HepG2 (cell line): Measurements from ENCODE around the gene CACNG7. TPM values are rescaled to one million over a fixed set of nuclear protein-coding genes. Genes with fewer than 3 reads are reported as not detected.

Experiments
- ATRX ChIP-seq: sonication (generic); formaldehyde crosslinking; IDR thresholded peaks from 2 replicates; pipeline ENCODE4 v1.4.0; 2020; ENCODE audit warnings: missing genetic modification reagents, borderline replicate concordance
- HMGXB3 ChIP-seq: sonication (generic); formaldehyde crosslinking; IDR thresholded peaks from 2 replicates; pipeline ENCODE4 v1.4.0; 2020; ENCODE audit warnings: missing genetic modification reagents, borderline replicate concordance
- HOXA7 ChIP-seq: sonication (generic); formaldehyde crosslinking; IDR thresholded peaks from 2 replicates; pipeline ENCODE4 v1.8.1; 2022; ENCODE audit warnings: mild to moderate bottlenecking, missing genetic modification reagents, moderate library complexity
- REL ChIP-seq: sonication (generic); formaldehyde crosslinking; conservative IDR thresholded peaks from 2 replicates; pipeline ENCODE4 v1.8.0; 2022; ENCODE audit warnings: mild to moderate bottlenecking, missing genetic modification reagents, moderate library complexity
- SYNCRIP ChIP-seq: fragments of 200-400 bp; formaldehyde crosslinking; IDR thresholded peaks from 2 replicates; pipeline ENCODE4 v1.6.1; 2018; ENCODE audit warnings: mild to moderate bottlenecking, low read depth, low read length; ENCODE audit not compliant: insufficient read depth
- YY1 ChIP-seq: IDR thresholded peaks from 2 replicates; pipeline ENCODE4 v1.6.1; 2011; ENCODE audit warnings: low read length, low read depth, moderate library complexity, mild to moderate bottlenecking; ENCODE audit not compliant: insufficient read depth, insufficient replicate concordance
- ZBTB26 ChIP-seq: IDR thresholded peaks from 2 replicates; pipeline ENCODE4 v1.6.1; 2016; ENCODE audit warnings: missing compliant biosample characterization, missing genetic modification reagents, borderline replicate concordance
- ZMAT3 ChIP-seq: sonication (generic); formaldehyde crosslinking; conservative IDR thresholded peaks from 2 replicates; pipeline ENCODE4 v1.7.0; 2021; ENCODE audit warnings: missing genetic modification reagents
- ZNF224 ChIP-seq: sonication (generic); formaldehyde crosslinking; IDR thresholded peaks from 2 replicates; pipeline ENCODE4 v1.5.0; 2020; ENCODE audit warnings: mild to moderate bottlenecking, missing genetic modification reagents
- ZNF230 ChIP-seq: sonication (generic); formaldehyde crosslinking; IDR thresholded peaks from 2 replicates; pipeline ENCODE4 v1.4.0; 2020; ENCODE audit warnings: mild to moderate bottlenecking, missing genetic modification reagents
- ZNF251 ChIP-seq: sonication (generic); formaldehyde crosslinking; IDR thresholded peaks from 2 replicates; pipeline ENCODE4 v1.9.0; 2021; ENCODE audit warnings: mild to moderate bottlenecking, missing genetic modification reagents
- ZNF577 ChIP-seq: sonication (generic); formaldehyde crosslinking; IDR thresholded peaks from 2 replicates; pipeline ENCODE4 v1.4.0; 2020; ENCODE audit warnings: mild to moderate bottlenecking, low read depth, missing genetic modification reagents, borderline replicate concordance
- ZNF83 ChIP-seq: sonication (generic); formaldehyde crosslinking; IDR thresholded peaks from 2 replicates; pipeline ENCODE4 v1.4.0; 2020; ENCODE audit warnings: missing genetic modification reagents, mild to moderate bottlenecking, borderline replicate concordance
- polyA plus RNA-seq, 8 experiments: library from polyadenylated mRNA; depleted of rRNA in 3 of 8; stranded (reverse) in 7 of 8; unstranded in 1 of 8; fragments of >200 nt; fragmentation: Illumina TruSeq in 4 of 8; extraction: Trizol in 4 of 8; gene quantifications; 2 replicates each; pipeline versions ENCODE4 v1.2.1 to v1.2.3, GENCODE V29; 2011 to 2016; ENCODE audit warnings: low read depth in 4 of 8, missing spikeins in 1 of 8, mixed read lengths in 1 of 8; ENCODE audit not compliant: insufficient read depth in 1 of 8
- total RNA-seq, 5 experiments: library from RNA; depleted of rRNA; stranded (reverse); fragments of >200 nt; fragmentation: Illumina TruSeq; extraction: Trizol; gene quantifications; 2 replicates each; pipeline ENCODE4 v1.2.3, GENCODE V29; 2016; ENCODE audit warnings: low read depth in 1 of 5
- TF ChIP-seq, protein P1 (sequence below), 2 experiments: sonication (generic) in 1 of 2; formaldehyde crosslinking in 1 of 2; IDR thresholded peaks; 2 replicates each; pipeline versions ENCODE4 v1.5.1 to v1.6.1; 2011 to 2020; ENCODE audit warnings: borderline replicate concordance in 1 of 2, low read depth in 1 of 2, low read length in 1 of 2, mild to moderate bottlenecking in 1 of 2, missing genetic modification reagents in 1 of 2, moderate library complexity in 1 of 2
- TF ChIP-seq, protein P2 (sequence below): sonication (generic); formaldehyde crosslinking; IDR thresholded peaks from 2 replicates; pipeline ENCODE4 v1.4.0; 2020; ENCODE audit warnings: missing genetic modification reagents
- TF ChIP-seq, protein P3 (sequence below): IDR thresholded peaks from 2 replicates; pipeline ENCODE4 v1.6.1; 2012; ENCODE audit warnings: low read depth, low read length, improper control_type of control experiment

The CACNG7 gene
- total and polyA plus RNA-seq, 2 of the 13 experiments (the other 11 are each of a cell fraction or from before 2014, with no cell fraction given): not detected

GRCh38 chr19:53867225-53868090, 41.6 kb upstream of the CACNG7 start, which contains the start of gene MYADM (continued):
- TF ChIP-seq, protein P1, sequence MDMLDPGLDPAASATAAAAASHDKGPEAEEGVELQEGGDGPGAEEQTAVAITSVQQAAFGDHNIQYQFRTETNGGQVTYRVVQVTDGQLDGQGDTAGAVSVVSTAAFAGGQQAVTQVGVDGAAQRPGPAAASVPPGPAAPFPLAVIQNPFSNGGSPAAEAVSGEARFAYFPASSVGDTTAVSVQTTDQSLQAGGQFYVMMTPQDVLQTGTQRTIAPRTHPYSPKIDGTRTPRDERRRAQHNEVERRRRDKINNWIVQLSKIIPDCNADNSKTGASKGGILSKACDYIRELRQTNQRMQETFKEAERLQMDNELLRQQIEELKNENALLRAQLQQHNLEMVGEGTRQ (IDR thresholded peaks at IDR 0.05; ENCODE audit: low read depth, low read length): no peak
- TF ChIP-seq, protein P1 (CRISPR knock-in tag; IDR thresholded peaks at IDR 0.05; ENCODE audit: borderline replicate concordance): no peak
- TF ChIP-seq, protein P2, sequence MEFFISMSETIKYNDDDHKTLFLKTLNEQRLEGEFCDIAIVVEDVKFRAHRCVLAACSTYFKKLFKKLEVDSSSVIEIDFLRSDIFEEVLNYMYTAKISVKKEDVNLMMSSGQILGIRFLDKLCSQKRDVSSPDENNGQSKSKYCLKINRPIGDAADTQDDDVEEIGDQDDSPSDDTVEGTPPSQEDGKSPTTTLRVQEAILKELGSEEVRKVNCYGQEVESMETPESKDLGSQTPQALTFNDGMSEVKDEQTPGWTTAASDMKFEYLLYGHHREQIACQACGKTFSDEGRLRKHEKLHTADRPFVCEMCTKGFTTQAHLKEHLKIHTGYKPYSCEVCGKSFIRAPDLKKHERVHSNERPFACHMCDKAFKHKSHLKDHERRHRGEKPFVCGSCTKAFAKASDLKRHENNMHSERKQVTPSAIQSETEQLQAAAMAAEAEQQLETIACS (CRISPR knock-in tag): no peak
- TF ChIP-seq ZNF251 (CRISPR knock-in tag) (no peak), ZMAT3 (no peak), ZNF83 (CRISPR knock-in tag) (no peak), SYNCRIP (no peak), ZBTB26 (CRISPR knock-in tag) (no peak), ZNF224 (CRISPR knock-in tag) (no peak), ZNF577 (CRISPR knock-in tag) (no peak), YY1 (peak; percentile 35), HOXA7 (CRISPR knock-in tag) (no peak), HMGXB3 (CRISPR knock-in tag) (peak; percentile 84; the same call in 1 of the 2 replicates), REL (CRISPR knock-in tag) (no peak), ATRX (no peak), ZNF230 (CRISPR knock-in tag) (no peak)
- TF ChIP-seq, protein P3, sequence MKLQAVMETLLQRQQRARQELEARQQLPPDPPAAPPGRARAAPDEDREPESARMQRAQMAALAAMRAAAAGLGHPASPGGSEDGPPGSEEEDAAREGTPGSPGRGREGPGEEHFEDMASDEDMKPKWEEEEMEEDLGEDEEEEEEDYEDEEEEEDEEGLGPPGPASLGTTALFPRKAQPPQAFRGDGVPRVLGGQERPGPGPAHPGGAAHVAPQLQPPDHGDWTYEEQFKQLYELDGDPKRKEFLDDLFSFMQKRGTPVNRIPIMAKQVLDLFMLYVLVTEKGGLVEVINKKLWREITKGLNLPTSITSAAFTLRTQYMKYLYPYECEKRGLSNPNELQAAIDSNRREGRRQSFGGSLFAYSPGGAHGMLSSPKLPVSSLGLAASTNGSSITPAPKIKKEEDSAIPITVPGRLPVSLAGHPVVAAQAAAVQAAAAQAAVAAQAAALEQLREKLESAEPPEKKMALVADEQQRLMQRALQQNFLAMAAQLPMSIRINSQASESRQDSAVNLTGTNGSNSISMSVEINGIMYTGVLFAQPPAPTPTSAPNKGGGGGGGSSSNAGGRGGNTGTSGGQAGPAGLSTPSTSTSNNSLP: no peak
